ENCODE results near the gene COL7A1. TPM values are rescaled to one million over a fixed set of nuclear protein-coding genes. Genes with fewer than 3 reads are reported as not detected.

COL7A1 gene
- total and polyA plus RNA-seq, 2 experiments from 2014 or later: 4.0 to 7.9 TPM

DNA sequence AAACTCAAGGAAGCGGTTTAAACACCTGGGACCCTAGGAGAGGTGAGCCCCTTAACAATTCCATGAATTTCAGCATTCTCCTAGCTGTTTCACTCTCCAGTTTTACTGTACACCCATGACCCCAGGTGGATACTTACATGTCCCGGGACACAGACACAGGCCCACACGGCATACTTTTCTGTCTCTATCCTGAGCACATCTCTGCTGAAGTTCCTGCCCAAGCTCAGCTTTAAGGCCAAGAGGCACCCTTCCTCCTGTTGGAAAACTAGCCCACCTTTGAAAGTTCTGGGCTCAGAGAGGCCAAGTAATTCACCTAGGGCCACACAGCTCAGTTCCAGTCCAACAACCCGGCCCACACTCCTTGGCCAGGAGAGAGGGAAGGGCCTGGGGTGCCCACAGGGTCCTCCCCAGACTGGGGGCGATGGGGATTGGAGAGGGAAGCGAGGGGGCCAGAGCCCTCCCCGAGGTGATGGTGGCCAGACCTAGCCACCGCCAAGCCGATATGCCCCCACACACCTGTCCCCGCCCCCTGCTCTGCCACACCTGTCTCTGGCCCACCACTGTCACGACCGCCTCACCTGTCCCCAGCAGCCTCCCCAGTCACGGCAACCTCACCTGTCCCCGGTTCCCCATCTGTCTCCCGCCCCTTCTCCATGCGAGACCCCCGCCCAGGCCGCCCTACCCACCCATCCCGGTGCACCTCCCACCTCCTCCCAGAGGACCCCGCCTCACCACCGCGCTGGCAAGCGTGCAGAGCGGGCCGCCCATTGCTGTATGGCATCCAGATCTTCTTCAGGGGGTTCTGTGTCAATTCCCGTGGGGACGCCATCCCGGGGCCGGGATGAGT lies 39.0 kb downstream of the COL7A1 start:
- DNase-seq (ENCODE audit: low spot score): no peak
- H3K36me3 ChIP-seq (ENCODE audit: insufficient read depth): no peaks in the 10 kb centered on the region
- H3K27ac ChIP-seq (ENCODE audit: low read depth): peak overlapping the region; percentile 16; the same call in 1 of the 2 replicates
- peak overlapping the region; percentile 91 for H3K4me2 ChIP-seq
- H3K79me2 ChIP-seq (replicated peaks; ENCODE audit: insufficient read depth): peaks cover 26% of the 10 kb centered on the region
- H3K36me3 Mint-ChIP-seq (ENCODE audit: low read depth): no peaks in the 10 kb centered on the region; the same call in 2 of the 3 replicates
- peaks cover 44% of the 10 kb centered on the region for H3K4me1 Mint-ChIP-seq
- H3K27me3 Mint-ChIP-seq (ENCODE audit: insufficient read depth, low read depth, poor library complexity): peaks cover 15% of the 10 kb centered on the region
- peaks cover 22% of the 10 kb centered on the region for H3K4me1 ChIP-seq (ENCODE audit: insufficient read depth)
- H3K9me3 Mint-ChIP-seq: no peaks in the 10 kb centered on the region; the same call in 2 of the 3 replicates
- TF ChIP-seq ZNF114 (CRISPR knock-in tag; IDR thresholded peaks at IDR 0.05): no peak
- TF ChIP-seq, protein P1, sequence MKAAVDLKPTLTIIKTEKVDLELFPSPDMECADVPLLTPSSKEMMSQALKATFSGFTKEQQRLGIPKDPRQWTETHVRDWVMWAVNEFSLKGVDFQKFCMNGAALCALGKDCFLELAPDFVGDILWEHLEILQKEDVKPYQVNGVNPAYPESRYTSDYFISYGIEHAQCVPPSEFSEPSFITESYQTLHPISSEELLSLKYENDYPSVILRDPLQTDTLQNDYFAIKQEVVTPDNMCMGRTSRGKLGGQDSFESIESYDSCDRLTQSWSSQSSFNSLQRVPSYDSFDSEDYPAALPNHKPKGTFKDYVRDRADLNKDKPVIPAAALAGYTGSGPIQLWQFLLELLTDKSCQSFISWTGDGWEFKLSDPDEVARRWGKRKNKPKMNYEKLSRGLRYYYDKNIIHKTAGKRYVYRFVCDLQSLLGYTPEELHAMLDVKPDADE (IDR thresholded peaks at IDR 0.05): 0 out of 2 replicates have a peak, but pooled peaks have one; percentile 4
- peak overlapping the region; percentile 73 for H3K4me3 ChIP-seq
- peak overlapping the region; percentile 86 for H3K4me3 Mint-ChIP-seq
- peak overlapping the region; percentile 44; the same call in 1 of the 2 replicates for H3K27ac Mint-ChIP-seq
- H4K20me1 ChIP-seq (replicated peaks; ENCODE audit: insufficient read depth): no peaks in the 10 kb centered on the region
- peak; percentile 1 for ATAC-seq
- peaks cover 9% of the 10 kb centered on the region for H3F3A ChIP-seq (replicated peaks; ENCODE audit: low read depth)
- no peaks in the 10 kb centered on the region for H3K9me2 ChIP-seq (ENCODE audit: insufficient read depth)
- H2AFZ ChIP-seq: peak overlapping the region; percentile 83; the same call in 1 of the 2 replicates
- no peaks in the 10 kb centered on the region for H3K27me3 ChIP-seq (ENCODE audit: insufficient read depth)

DNA sequence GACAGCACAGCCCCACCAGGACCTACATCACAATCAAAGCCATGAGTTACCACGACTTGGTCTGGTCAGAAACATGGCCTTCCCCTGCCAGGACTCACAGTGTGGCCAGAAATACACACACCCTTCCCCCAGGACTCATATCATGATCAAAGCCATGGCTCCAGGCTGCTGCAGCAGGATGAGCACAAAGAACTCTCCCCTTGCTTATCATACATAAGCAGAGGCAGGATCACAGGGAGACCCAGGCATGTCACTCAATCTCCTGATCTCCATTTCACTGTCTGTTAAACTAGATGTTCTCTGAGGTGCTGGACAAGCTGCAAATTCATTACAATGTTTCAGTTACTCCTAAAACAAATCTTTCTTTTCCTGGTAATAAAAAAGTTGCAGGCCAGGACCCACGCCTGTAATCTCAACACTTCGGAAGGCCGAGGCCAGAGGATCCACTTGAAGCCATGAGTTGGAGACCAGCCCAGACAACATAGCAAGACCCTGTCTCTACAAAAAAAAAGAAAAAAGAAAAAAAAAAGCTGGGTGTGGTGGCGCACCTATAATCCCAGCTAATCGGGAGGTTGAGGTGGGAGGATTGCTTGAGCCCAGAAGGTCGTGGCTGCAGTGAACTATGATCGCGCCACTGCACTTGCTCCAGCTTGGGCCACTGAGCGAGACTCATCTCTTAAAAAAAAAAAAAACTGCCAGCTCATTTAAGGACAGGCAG lies 39.7 kb downstream of the COL7A1 start:
- H3K27ac ChIP-seq (ENCODE audit: low read depth): 0 out of 2 replicates have a peak overlapping the region, but pooled peaks have one; percentile 16
- H3K9me2 ChIP-seq (ENCODE audit: insufficient read depth): no peaks in the 10 kb centered on the region
- H3K4me2 ChIP-seq: peak overlapping the region; percentile 91
- no peak for DNase-seq (ENCODE audit: low spot score)
- peaks cover 8% of the 10 kb centered on the region for H3F3A ChIP-seq (replicated peaks; ENCODE audit: low read depth)
- TF ChIP-seq, protein P2, sequence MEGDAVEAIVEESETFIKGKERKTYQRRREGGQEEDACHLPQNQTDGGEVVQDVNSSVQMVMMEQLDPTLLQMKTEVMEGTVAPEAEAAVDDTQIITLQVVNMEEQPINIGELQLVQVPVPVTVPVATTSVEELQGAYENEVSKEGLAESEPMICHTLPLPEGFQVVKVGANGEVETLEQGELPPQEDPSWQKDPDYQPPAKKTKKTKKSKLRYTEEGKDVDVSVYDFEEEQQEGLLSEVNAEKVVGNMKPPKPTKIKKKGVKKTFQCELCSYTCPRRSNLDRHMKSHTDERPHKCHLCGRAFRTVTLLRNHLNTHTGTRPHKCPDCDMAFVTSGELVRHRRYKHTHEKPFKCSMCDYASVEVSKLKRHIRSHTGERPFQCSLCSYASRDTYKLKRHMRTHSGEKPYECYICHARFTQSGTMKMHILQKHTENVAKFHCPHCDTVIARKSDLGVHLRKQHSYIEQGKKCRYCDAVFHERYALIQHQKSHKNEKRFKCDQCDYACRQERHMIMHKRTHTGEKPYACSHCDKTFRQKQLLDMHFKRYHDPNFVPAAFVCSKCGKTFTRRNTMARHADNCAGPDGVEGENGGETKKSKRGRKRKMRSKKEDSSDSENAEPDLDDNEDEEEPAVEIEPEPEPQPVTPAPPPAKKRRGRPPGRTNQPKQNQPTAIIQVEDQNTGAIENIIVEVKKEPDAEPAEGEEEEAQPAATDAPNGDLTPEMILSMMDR (conservative IDR thresholded peaks at IDR 0.05; ENCODE audit: low read depth in 2 of 2): no peak
- TF ChIP-seq ZNF331 (CRISPR knock-in tag; IDR thresholded peaks at IDR 0.05; ENCODE audit: low read depth): no peak
- no peak for TF ChIP-seq EZH2phosphoT487 (IDR thresholded peaks at IDR 0.05; ENCODE audit: unreplicated experiment)
- no peak for TF ChIP-seq STAT1 (IDR thresholded peaks at IDR 0.05; ENCODE audit: unreplicated experiment)
- ATAC-seq: no peak
- no peaks in the 10 kb centered on the region for H4K20me1 ChIP-seq (replicated peaks; ENCODE audit: insufficient read depth)
- H3K4me1 ChIP-seq (ENCODE audit: insufficient read depth): peaks cover 14% of the 10 kb centered on the region
- H3K4me1 Mint-ChIP-seq: peaks cover 37% of the 10 kb centered on the region
- peaks cover 26% of the 10 kb centered on the region for H3K79me2 ChIP-seq (replicated peaks; ENCODE audit: insufficient read depth)
- H3K9me3 Mint-ChIP-seq: no peaks in the 10 kb centered on the region; the same call in 2 of the 3 replicates
- no peaks in the 10 kb centered on the region for H3K36me3 ChIP-seq (ENCODE audit: insufficient read depth)
- peak overlapping the region; percentile 92 for H3K27ac Mint-ChIP-seq
- H3K36me3 Mint-ChIP-seq (ENCODE audit: low read depth): no peaks in the 10 kb centered on the region; the same call in 2 of the 3 replicates
- no peaks in the 10 kb centered on the region for H3K27me3 ChIP-seq (ENCODE audit: insufficient read depth)
- peaks cover 11% of the 10 kb centered on the region for H3K27me3 Mint-ChIP-seq (ENCODE audit: insufficient read depth, low read depth, poor library complexity)
- no peak overlapping the region for H2AFZ ChIP-seq
- peak overlapping the region; percentile 86 for H3K4me3 Mint-ChIP-seq
- peak overlapping the region; percentile 73 for H3K4me3 ChIP-seq
